ENCODE measurements around the gene CRIM1.

CRIM1 gene

DNA sequence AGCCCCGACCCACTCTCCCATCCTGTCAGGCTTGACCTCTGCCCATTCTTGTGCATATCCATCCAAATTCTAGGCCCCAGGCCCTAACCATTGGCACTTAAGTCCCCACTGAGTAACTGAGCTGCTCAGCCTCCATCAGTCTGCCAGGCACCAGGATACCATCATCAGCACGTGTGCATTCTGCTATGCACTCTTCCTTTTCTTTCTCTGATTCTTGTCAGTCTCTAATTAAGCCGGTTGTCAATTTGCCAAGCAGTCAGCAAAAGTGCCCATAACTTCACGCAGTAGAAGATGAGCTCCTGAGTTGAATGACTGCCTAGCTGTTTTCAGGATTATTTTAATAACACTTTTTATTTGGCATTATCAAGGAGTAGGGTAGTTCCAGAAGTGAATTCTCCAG lies 135.2 kb downstream of the CRIM1 start:
- DNase-seq = no peak

DNA sequence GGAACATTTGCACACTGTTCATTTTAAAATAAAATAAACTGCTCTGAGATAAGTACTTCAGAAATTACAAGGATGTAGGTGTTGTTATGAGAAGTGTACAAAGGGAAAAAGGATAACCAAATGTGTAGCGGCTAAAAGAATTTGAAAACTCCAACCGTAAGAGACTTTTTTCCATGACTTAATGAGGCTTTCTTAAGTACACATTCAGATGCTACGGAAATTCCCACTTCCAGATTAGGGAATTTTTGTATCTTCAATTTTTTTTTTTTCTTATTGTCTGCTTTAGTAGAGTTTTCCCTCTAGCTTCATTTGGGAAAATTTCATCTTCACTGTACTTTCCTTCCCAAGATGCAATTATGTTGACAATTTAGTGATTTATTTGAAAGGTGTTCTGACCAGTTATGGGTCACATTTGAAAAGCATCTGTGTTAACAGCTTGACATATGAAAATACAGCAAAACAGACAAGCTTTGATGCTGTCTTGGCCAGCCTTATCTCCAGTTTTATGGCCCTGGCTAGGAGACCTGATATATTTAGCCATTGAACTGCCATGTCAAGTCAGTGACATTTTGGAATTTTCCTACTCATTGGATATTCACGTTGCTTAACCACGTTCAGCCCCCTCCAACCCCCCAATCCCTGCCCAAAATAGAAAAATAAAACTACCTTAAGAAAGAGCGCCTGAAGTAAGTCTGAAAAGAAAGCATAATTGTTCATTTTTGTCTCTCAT lies 136.8 kb downstream of the CRIM1 start:
- DNase-seq = no peak

DNA sequence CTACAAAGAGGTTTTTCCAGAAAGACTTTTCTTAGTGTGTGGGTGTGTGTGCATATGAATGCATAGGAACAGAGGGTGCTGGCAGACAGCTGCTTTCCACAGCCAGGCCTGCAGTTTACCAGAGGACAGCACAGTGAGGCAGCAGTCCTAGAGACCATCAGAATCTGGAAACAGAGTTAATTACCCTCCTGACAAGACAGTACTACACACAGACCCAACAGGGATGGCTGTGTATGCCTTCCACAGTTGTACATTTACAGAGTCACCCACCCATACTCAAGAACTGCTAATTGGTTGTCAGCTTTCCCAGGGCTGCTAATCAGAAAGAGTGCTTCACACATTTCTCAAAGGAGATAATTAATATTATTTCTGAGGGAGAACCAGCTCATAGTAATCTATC lies 137.7 kb downstream of the CRIM1 start:
- DNase-seq = no peak

DNA sequence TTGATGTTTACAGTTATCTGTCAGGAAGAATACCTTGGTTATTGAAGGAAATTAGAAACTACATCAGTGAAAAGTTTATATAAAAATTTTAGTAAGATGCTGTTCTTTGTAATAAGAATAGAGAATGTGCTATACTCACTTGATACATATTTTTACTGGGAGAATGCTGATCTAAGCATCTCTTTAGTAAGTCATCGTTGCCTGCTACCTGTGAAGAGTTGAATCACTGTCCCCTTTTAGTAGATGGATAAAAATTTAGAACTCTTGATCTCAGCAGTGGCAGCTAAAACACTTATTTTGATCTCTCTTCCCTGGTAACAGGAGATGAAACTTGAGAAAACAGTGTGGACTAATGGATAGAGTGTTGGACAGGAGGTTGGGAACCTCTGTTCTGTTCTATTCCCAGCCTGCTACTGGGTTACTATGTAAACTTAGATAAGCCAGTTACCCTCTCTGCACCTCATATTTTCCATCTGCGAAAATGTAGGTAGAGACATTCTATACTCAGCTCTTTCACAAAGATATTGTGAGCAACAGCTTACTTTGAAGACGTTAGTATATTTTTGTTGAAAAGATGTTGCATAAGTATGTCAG lies 142.1 kb downstream of the CRIM1 start:
- no peak for DNase-seq

DNA sequence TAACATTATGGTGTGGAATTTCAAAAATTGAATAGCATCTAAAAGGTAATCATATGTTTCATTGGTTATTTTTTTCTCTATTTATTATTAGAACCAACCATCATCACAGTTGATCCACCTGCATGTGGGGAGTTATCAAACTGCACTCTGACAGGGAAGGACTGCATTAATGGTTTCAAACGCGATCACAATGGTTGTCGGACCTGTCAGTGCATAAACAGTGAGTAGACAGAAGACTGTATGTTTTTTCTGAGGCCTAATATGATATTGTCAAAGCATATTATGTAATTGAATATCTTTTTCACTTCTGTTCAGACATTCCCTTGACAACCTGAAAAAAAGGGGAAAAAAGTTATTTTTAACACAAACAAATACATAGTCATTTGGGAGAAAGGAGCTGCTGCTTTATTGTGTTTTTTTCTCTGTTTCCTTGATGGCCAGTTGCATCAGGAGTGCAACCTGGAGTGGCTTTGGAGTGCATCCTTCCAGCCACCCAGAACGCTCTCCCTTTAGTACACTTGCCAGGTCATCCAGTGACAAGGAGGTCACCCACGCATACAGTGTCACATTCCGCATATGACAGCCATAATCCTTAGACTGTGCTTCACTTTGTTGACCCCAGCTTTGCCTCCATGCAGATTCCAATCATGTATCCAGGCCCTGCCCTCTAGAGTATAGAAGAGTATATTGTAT lies 143.7 kb downstream of the CRIM1 start:
- DNase-seq = no peak

DNA sequence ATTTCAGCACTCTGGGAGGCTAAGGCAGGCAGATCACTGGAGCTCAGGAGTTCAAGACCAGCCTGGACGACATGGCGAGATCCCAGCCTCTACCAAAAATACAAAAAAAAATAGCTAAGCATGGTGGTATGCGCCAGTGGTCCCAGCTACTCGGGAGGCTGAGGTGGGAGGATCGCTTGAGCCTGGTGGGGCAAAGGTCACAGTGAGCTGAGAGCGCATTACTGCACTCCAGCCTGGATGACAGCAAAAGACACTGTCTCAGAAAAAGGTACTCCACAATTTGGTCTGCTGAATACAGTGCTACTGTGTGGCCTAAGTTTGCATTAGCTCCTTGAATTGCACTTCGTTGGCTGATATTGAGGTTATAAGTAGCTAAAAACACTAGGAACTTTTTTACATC lies 144.5 kb downstream of the CRIM1 start:
- DNase-seq = no peak

DNA sequence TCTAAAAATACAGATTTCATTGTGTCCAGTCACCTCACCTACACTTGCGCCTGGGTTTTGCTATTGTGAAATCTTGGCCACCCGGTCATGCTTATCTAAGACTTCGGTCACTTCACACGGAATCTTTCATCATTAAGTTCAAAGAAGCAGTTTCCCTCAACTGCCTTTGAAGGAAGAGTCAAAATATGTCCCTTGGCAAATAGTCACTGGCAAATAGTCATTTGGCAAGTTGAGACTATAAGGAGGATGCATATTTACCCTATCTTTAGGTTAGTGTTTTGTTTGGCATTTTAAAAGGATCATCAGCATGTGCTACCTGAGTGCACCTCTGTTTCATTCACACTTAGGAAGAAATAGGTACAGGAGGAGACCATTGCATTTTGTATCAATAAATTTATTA lies 146.5 kb downstream of the CRIM1 start:
- no peak for DNase-seq

DNA sequence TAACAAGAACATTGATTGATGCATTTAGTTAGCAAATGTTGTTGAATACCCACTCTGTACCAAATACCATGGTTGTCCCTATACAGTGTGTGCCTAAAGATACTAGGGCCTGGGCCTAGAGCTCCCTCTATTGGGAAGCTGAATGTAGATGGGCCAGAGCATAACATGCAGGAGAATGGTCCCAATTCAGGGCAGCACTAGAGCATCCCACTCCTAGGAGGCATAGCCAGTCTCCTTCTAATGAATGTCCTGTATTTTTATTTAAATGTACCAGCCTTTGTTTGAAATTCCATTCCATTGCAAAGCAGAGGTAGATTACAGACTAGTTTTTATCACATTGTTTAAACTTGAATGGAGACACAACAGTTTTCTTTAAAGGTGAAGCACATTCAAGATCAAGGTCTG lies 151.8 kb downstream of the CRIM1 start:
- DNase-seq = peak; percentile 56

DNA sequence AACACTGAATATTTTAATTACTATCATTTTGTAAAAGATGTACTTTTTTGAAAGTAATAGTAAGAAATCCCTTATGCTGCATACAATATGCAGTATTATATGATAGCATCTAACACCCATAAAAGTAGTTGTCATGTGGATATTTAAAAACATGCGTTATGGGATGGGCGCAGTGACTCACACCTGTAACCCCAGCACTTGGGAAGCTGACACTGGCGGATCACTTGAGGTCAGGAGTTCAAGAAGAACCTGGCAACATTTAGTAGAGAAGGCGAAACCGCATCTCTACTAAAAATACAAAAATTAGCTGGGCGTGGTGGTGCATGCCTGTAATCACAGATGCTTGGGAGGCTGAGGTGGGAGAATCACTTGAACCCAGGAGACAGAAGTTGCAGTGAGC lies 153.5 kb downstream of the CRIM1 start:
- DNase-seq = no peak

DNA sequence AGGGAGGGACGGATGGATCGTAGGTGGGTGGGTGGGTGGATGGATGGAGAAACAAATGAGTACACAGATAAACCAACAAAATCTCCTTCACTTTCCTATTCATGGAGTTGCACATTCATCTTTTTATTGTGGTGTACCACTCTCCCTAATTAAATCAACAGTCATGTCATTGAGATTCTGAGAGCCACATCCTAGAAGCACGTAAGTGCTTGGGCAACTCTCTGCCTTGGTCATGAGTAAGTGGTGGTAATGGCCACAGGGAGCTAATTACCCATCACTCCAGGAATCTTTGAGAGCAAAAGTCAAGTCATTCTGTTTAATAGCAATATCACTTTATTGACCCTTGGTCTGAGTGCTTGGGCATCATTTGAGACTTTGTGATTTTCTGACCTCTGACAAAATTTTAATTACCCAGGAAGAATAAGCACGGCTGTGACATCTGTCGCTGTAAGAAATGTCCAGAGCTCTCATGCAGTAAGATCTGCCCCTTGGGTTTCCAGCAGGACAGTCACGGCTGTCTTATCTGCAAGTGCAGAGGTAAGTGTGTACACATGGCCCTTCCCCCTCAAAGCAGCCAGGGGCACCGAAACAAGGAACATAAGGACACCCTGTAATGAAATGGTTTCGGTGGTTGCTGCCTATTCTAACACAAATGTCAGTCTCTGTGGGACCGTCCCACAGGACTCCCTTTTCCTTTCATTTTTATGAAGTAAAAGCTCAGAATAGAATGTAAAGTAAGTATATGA lies 156.5 kb downstream of the CRIM1 start:
- no peak for DNase-seq

DNA sequence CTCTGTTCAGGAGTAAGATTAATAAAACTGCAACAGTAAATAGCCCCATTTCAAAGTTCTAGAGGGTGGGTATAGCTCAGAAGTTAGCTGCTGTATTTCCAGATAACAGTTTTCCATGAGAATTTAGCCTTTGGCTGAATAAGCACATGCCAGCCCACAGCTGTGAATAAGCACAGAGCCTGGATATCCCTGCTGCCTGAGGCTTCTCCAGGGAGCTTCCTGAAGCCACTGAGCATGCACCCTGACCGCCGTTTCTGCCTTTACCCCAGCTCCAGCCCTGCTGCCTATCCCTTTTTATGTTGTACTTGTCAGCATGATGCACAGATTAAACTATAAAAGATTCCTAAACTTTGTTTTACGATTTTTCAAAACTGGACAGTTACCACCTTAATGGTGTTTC lies 157.1 kb downstream of the CRIM1 start:
- DNase-seq = no peak

DNA sequence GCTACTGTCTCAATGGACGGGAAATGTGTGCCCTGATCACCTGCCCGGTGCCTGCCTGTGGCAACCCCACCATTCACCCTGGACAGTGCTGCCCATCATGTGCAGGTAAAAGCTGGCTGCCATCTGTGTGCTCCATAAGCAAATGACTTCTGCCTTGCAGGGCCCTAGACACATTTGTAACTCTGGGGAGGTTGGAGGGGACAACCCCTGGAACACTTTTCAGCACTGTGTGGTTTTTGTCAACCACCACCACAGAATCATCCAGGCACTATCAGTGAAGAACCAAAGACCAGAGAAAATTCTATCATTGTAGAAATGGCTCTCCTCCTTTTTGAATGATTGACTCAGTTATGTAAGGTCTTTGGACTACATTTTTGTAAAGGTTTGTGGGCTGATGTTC lies 158.1 kb downstream of the CRIM1 start:
- DNase-seq = no peak

DNA sequence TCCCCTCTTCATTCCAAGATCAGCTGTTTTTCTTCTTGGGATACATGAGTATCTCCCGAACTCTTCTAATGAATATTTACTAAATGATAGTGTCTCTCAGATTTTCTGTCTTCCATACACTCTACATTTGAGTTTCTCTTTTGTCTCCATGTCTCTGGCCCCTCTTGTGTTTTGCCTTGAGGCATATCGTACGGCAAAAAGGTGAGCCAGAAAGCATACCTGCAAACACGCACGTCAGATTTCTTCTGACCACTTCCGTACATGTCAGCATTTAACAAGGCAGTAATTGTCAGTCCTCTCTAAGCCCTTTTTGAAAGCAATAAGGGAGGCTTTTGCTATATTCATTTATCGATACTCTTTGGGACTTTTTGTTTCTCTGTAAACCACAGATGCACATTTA lies 160.0 kb downstream of the CRIM1 start:
- DNase-seq = no peak

DNA sequence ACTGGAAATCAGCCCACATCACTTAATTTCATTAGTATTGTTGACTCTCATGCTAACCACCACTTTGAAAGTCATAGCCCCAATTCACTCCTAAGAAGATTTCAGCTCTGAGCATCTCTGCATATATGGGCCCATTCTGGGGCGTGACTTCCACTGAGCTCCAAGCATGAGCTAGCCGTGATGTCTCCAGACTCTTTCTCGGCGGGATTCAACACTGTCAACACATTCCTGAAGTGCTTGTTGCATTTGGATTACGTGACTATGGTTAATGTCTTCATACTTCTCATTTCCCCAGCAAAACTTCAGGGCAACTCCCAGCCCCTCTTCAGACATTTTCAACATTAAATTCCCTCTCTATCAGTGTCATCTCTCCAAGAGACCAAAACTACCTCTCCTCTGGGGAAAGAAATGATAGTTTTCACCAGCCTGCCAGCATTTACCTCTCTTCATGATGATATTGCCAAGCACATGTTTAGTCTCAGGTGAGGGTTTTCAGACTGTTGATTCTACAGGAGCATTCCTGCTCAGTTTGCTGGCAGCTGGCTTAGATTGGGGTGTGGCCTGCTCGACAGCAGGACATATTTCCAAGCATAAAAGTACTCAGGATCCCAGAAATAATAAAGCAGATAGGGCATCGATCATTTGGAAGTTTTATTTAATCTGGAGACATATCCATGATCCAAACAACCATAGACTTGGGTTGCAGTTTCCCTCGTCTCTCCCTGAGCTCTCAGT lies 160.7 kb downstream of the CRIM1 start:
- no peak for DNase-seq

DNA sequence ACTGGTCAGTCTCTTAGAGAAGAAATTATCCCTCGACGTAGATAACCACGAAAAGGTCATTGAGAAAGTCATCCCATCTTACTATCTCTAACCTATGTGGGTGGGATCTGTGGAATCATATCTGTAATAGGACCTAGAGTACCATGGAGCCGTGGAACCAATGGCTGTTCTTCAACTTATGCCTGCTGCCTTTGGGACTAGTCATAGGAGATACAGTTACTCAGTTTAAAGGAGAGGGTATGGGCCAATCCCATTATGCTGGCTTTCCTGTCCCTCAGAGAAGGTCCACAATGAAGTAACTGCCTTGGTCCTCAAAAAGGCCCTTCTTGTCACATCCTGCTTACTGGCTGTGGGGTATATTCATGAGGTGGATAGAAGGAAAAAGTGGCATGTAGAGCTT lies 164.9 kb downstream of the CRIM1 start:
- DNase-seq = no peak

DNA sequence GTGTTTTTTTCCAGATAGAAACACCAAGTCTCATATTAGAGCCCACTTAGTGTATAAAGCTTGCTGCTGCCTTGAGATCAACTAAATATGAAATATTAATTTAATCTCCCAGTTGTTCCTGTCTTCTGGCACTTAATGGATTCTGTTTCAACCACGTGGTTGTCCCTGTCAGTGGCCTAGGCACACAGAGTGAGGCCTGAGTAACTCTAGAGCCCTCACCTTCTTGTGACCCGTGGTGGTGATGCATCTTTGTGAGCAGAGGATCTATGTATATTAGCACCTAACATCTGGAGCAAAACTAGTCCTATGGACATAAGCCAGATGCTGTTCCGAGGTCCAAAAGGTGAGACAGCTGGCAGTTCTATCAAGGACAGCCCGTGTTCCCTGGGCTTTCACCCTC lies 167.6 kb downstream of the CRIM1 start:
- no peak for DNase-seq

DNA sequence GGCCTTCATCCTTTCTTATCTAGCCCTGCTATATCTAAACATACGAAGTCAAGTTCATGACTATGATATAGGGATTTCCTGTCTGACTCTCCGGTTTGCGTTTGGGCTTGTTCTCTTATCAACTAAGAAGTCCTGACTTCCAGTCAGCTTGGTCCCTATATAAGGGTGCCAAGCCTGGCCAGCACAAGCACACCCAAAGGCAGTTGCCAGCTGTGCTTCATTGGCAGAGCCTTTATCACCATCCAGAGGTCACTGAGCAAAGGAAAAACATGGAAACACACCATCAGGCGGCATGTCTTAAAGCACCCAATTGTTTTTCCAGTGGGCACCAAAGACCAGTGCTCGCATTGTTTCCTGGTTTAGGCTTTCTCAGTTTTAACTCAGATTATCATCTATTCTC lies 169.7 kb downstream of the CRIM1 start:
- DNase-seq = no peak

DNA sequence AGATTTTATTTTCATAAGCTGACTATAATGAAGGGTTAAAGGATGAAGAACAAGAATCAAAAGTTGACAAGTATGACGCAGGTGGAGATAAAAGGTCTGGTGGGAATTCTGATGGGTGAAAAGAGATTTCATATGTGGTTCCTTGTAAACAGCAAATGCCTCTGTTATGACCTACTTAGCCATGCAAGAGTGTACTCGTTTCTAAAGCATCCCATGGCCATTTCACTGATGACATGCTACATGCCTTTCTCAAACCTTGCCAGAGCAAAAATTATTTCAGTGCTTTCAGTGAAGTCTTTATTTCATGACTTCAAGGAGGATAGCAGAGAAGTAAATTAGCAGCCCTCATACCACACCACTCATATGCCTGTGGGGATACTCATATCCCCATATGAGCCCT lies 170.6 kb downstream of the CRIM1 start:
- DNase-seq = no peak

DNA sequence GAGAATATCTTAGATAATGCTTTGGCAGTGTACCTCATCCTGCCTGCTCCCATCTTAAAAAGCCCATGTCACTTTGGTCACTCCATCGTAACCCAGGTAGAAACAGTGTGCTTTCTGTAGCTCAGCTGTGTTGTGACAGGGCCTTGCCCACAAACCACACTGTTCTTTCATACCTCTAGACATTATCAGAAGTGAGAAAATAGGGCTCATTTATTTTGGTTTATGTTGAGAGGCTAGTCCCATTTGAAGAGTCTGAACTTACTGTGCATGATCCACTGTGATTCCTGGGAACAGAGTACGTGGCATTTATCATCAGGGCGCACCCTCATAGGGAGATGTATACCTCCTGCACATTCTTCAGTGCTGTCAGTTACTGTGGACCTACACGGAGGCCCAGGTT lies 172.7 kb downstream of the CRIM1 start:
- DNase-seq = no peak

DNA sequence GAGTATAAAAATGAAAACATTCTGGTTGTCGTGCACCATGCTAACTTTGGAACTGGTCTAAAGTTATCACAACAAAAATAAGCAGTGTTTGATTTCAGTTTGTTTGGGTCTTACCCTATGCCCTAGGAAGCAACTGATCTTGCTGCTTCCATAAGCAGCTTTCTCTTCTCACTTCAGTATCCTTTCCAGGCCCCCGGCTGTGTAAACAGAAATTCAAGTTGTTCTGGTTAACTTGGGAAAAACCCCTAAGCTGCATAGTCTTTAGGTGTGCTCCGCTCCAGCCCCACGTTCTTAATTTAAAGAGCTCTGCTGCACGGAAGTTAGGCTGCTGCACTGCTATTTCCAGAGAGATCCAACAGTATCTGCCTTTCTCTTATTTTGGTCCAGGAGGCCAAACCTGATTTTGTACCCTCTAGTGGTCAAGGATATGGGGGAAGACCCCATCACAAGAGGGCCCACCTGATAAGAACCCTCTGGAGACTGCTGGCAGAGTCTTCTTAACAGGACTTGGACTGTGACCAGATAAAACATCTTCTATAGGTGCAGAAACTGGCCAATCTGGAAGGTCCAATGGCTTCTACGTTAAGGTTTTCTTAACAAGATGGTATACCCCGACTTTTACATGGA lies 173.3 kb downstream of the CRIM1 start:
- DNase-seq = no peak

DNA sequence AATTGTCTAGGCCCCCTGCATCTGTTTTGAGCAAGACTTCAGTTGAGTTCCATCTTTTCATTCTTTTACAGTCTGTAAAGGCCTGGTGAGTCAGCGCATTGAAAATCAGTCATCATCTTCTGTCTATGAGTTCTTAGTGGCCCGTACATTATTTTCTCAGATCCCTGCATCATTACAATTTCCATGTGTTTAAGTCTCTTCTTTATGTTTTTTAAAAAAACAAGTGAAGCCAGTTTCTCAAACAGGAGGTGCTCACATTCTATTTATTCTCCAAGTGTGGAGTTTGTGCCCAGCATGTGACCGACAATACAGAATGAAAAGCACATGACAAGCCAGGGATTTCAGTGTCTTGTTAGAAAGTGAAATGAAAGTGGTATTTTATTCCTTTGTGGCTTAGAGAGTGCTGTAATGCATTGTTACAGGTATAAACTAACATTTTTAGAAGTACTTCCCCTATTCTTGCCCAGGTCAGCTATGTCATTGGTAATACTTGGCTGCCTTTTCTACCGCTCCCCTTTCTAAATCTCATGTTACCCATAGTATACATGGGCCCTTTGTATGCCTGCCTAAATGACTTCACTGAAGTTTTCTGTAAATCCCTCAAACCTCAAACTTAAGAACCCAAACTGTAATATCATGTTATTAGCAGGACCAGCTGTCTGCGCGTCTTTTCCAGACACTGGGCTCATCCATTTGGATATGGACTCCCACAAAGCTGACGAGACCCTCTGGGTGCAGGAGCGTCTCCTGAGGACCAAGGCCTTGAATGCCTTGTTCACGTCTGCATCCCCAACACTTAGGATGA lies 174.8 kb downstream of the CRIM1 start:
- no peak for DNase-seq

DNA sequence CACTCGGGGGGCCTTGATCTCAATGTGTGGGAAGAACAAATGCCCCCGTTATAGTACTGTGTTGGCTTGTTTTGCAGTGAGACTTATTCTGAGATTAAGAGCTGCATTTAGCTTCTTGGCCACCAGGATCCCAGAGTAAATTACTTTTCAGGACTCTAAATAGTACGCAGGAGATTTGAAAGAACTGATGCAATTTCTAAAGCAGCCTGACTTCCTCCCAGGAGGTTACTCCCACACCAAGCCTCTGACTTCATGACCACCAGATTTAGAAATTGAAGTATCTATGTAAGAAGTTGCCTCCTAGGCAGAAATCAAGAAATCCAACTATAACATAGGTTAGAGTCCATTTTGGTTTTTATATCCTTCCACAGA lies 175.4 kb downstream of the CRIM1 start:
- no peak for DNase-seq
